Activated CD4-positive, alpha-beta T cell treated with anti-CD3 and anti-CD28 coated beads for 36 hours (primary cell): ENCODE data around the gene SH3BP1. TPM values are rescaled to one million over a fixed set of nuclear protein-coding genes. Genes with fewer than 3 reads are reported as not detected.

Experiments
- ATAC-seq: fragments of 200-7000 bp; cut with Tn5 transposase; one replicate; pipeline ENCODE4 v1.10.0; 2021; ENCODE audit warnings: mild to moderate bottlenecking, moderate library complexity
- CTCF ChIA-PET: fragments of 350-600 bp; sonication (Branson Sonifier 250); formaldehyde crosslinking; loops from one replicate; lab custom pipeline; 2021; ENCODE audit warnings: antibody characterized with exemption; lab: Charles Lee
- POLR2A ChIA-PET: fragments of 350-600 bp; sonication (Branson Sonifier 250); formaldehyde crosslinking; loops from one replicate; lab custom pipeline; 2021; ENCODE audit warnings: antibody characterized with exemption, inconsistent platforms; lab: Charles Lee
- DNase-seq: peaks from one replicate; pipeline ENCODE4 v3.0.0-alpha.2; 2020
- H3K27ac Mint-ChIP-seq: one replicate; pipeline ENCODE4 v1.8.0; 2021; ENCODE audit warnings: mixed read lengths
- H3K27me3 Mint-ChIP-seq: one replicate; pipeline ENCODE4 v1.8.0; 2021; ENCODE audit warnings: mixed read lengths
- H3K36me3 Mint-ChIP-seq: one replicate; pipeline ENCODE4 v1.8.0; 2021; ENCODE audit warnings: low read depth, mixed read lengths
- H3K4me1 Mint-ChIP-seq: one replicate; pipeline ENCODE4 v1.8.0; 2021; ENCODE audit warnings: mixed read lengths
- H3K4me3 Mint-ChIP-seq: one replicate; pipeline ENCODE4 v1.8.0; 2021; ENCODE audit warnings: mild to moderate bottlenecking, moderate library complexity, mixed read lengths
- H3K9me3 Mint-ChIP-seq: one replicate; pipeline ENCODE4 v1.8.0; 2021; ENCODE audit warnings: low read depth, mixed read lengths
- intact Hi-C, 2 experiments: fragments of 100-400 bp; cut with DNase I in 1 of 2; cut with micrococcal nuclease in 1 of 2; formaldehyde crosslinking; loops; one replicate each; pipeline versions ENCODE4 v1.14.2 to v1.15.1; 2022 to 2024; cut with DNase I, micrococcal nuclease
- total RNA-seq, 2 experiments: library from RNA; stranded (reverse); gene quantifications; one replicate each; pipeline ENCODE4 v1.2.3, GENCODE V29; 2021

SH3BP1 gene
- total RNA-seq, 2 experiments from 2014 or later: 86.5 to 98.2 TPM

DNA sequence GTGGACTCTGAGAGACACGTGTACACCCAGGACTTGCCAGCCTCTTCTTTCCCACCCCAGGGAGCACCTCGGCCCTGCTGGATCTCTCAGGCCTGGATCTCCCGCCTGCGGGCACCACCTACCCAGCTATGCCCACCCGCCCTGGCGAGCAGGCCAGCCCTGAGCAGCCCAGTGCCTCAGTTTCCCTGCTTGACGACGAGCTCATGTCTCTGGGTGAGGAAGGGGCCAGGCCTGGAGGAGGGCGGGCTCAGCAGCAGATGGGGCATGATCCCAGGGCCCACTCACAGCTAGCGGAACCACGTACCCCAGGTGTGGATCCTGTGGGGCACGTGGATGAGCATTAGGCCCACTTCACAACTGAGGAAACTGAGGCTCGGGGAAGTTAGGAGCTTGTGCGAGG, 13.7 kb upstream of the SH3BP1 start:
- Mint-ChIP-seq H3K27ac (peak overlapping the region; percentile 72), H3K4me3 (no peak overlapping the region), H3K4me1 (peaks cover 46% of the 10 kb centered on the region), H3K36me3 (peaks cover 22% of the 10 kb centered on the region), H3K27me3 (no peaks in the 10 kb centered on the region), H3K9me3 (no peaks in the 10 kb centered on the region)
- ATAC-seq (no peak), DNase-seq (no peak)
- CTCF ChIA-PET: interaction anchor here (0.6 to 4.7 kb wide), 13 partner anchors 8 to 577 kb away, joined by 3 to 41 read pairs (median 5); no protein-coding TSS in a partner anchor
- POLR2A ChIA-PET: interaction anchor here (0.7 kb wide), 1 partner anchor 18 kb away, joined by 3 read pairs; no protein-coding TSS in a partner anchor
- intact Hi-C loops: no loop called here

DNA sequence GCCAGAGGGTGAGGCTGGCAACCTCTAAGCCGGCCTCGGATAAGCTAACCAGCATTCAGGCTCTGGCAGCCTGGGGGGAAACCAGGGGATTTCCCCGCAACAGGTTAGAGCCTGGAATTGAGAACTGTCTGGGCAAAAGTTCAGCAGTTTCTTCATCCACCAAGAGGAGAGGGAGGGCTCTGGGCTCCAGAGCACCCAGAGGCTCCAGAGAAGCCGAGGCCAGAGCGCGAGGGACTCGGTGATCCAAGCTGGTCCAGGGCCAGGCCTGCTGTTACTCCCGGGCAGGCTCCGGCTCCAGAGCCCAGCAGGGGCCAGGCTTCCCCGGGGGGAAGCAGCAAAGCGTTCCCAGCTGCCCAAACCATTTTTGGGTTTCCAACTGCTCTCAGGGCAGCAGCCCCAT, 13.3 kb upstream of the SH3BP1 start:
- Mint-ChIP-seq H3K36me3 (peaks cover 22% of the 10 kb centered on the region), H3K27me3 (no peaks in the 10 kb centered on the region), H3K27ac (peak overlapping the region; percentile 92), H3K9me3 (no peaks in the 10 kb centered on the region), H3K4me1 (peaks cover 46% of the 10 kb centered on the region), H3K4me3 (no peak overlapping the region)
- ChIA-PET POLR2A (interaction anchor here (1.5 kb wide), 1 partner anchor 11 kb away, joined by 8 read pairs; no protein-coding TSS in a partner anchor), CTCF (interaction anchor here (0.6 to 4.7 kb wide), 8 partner anchors 10 to 102 kb away, joined by 3 to 41 read pairs (median 6); no protein-coding TSS in a partner anchor)
- intact Hi-C loops: no loop called here
- DNase-seq: no peak
- no peak for ATAC-seq

DNA sequence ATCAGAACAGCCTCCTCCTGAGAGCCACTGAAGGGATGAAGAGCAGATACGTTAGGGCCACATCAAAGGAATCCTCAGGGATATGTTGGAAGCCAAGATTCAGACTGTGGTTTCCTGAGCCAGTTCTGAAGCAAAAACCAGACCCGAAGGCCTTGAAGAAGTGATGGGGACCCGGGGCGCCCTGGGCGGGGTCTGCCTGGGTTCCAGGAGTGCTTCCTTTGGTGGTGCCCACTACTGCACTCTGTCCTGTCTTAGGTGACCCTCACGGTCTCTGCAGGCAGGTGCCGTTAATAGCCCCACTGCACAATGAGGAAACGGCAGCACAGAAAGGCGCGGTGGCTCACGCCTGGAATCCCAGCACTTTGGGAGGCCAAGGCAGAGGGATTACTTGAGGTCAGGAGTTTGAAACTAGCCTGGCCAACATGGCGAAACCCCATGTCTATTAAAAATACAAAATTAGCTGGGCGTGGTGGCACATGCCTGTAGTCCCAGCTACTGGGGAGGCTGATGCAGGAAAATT, 12.9 kb upstream of the SH3BP1 start:
- ATAC-seq: no peak
- Mint-ChIP-seq H3K9me3 (no peaks in the 10 kb centered on the region), H3K4me3 (peak overlapping the region; percentile 20), H3K27me3 (no peaks in the 10 kb centered on the region), H3K4me1 (peaks cover 46% of the 10 kb centered on the region), H3K36me3 (peaks cover 18% of the 10 kb centered on the region), H3K27ac (peak overlapping the region; percentile 92)
- intact Hi-C loops: no loop called here
- CTCF ChIA-PET: interaction anchor here (0.6 to 4.7 kb wide), 7 partner anchors 9 to 574 kb away, joined by 3 to 41 read pairs (median 9); no protein-coding TSS in a partner anchor
- DNase-seq: no peak
- POLR2A ChIA-PET: interaction anchor here (0.9 to 1.5 kb wide), 4 partner anchors 11 to 54 kb away, joined by 3 to 8 read pairs (median 6); no protein-coding TSS in a partner anchor

DNA sequence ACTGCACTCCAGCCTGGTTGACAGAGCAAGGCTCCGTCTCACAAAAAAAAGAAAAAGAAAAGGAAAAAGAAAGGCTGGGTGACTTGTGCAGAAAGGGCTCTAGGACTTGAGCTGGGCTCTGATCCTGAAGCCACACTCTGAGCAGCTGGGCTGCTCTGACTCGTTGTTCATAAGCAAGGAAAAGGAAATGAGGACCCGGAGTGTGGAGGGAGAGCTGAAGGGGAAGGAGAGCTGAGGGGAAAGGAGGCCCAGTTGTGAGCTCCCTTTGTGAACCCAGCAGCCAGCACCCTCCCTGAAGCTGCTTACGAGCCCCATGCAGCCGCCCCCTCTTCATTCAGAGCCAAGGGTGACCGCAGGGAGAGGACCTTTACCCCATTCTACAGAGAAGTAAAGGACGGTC, 12.3 kb upstream of the SH3BP1 start:
- Mint-ChIP-seq H3K36me3 (peaks cover 18% of the 10 kb centered on the region), H3K27ac (peak overlapping the region; percentile 92), H3K27me3 (no peaks in the 10 kb centered on the region), H3K9me3 (no peaks in the 10 kb centered on the region), H3K4me1 (peaks cover 46% of the 10 kb centered on the region), H3K4me3 (peak overlapping the region; percentile 20)
- ChIA-PET POLR2A (interaction anchor here (0.7 to 1.5 kb wide), 6 partner anchors 10 to 1220 kb away, joined by 3 to 8 read pairs (median 4); no protein-coding TSS in a partner anchor), CTCF (interaction anchor here (0.6 to 4.7 kb wide), 6 partner anchors 9 to 574 kb away, joined by 3 to 41 read pairs (median 14); partner anchors contain the start of gene GGA1)
- DNase-seq (no peak), ATAC-seq (peak; percentile 26)
- intact Hi-C loops: no loop called here

DNA sequence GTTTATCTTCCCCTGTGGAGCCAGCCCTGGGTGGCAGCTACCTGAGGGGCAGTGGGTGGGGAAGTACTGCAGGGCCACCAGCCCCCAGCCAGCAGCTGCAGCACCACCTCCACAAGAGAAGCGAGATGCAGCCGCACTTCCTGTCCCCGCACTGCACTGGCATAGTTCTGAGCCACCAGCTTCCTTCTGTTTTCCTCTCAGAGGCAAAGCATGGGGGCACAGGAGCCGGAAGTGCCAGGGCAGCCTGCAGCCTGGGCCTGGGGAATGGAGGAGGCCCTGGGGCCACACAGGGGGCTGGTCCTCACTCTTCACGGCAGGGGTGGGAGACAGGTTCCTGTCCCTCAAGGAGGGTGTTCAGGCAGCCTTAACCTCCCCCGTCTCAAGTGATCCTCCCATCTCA, 11.9 kb upstream of the SH3BP1 start:
- ChIA-PET CTCF (interaction anchor here (0.6 to 4.7 kb wide), 6 partner anchors 9 to 236 kb away, joined by 3 to 41 read pairs (median 14); partner anchors contain the start of gene GGA1), POLR2A (interaction anchor here (0.7 to 1.5 kb wide), 6 partner anchors 10 to 1220 kb away, joined by 3 to 8 read pairs (median 4); no protein-coding TSS in a partner anchor)
- H3K36me3 Mint-ChIP-seq: peaks cover 16% of the 10 kb centered on the region
- H3K4me3 Mint-ChIP-seq: peak overlapping the region; percentile 20
- H3K9me3 Mint-ChIP-seq: no peaks in the 10 kb centered on the region
- intact Hi-C loops: no loop called here
- H3K4me1 Mint-ChIP-seq: peaks cover 46% of the 10 kb centered on the region
- DNase-seq (peak; percentile 71), ATAC-seq (peak; percentile 71)
- H3K27me3 Mint-ChIP-seq: no peaks in the 10 kb centered on the region
- peak overlapping the region; percentile 92 for H3K27ac Mint-ChIP-seq

DNA sequence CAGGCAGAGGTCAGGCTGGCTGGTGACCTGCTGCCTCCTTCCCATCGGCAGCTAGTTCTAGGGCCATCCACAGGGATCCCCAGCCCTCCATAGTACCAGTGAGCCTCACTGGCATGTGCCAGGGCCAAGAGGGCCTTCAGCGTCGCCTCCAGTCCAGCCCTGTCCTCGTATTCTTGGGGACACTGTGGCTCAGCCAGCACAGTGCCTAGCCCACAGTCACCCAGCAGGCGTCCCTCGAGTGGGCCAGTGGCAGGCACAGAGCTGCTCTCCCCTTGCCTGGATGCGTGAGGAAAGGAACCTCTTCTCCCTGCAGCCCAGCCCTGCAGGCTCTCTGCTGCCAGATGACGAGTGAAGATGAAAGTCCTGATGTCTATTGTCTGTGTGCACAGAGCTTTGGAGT, 10.6 kb upstream of the SH3BP1 start:
- no peak for ATAC-seq
- H3K27ac Mint-ChIP-seq: peak overlapping the region; percentile 92
- H3K4me3 Mint-ChIP-seq: no peak overlapping the region
- ChIA-PET CTCF (interaction anchor here (1.0 to 4.7 kb wide), 4 partner anchors 7 to 21 kb away, joined by 3 to 41 read pairs (median 20); partner anchors contain the start of gene GGA1), POLR2A (interaction anchor here (1.2 kb wide), 1 partner anchor 16 kb away, joined by 4 read pairs; no protein-coding TSS in a partner anchor)
- no peaks in the 10 kb centered on the region for H3K9me3 Mint-ChIP-seq
- intact Hi-C loops: no loop called here
- H3K36me3 Mint-ChIP-seq: peaks cover 17% of the 10 kb centered on the region
- DNase-seq: no peak
- peaks cover 53% of the 10 kb centered on the region for H3K4me1 Mint-ChIP-seq
- no peaks in the 10 kb centered on the region for H3K27me3 Mint-ChIP-seq

DNA sequence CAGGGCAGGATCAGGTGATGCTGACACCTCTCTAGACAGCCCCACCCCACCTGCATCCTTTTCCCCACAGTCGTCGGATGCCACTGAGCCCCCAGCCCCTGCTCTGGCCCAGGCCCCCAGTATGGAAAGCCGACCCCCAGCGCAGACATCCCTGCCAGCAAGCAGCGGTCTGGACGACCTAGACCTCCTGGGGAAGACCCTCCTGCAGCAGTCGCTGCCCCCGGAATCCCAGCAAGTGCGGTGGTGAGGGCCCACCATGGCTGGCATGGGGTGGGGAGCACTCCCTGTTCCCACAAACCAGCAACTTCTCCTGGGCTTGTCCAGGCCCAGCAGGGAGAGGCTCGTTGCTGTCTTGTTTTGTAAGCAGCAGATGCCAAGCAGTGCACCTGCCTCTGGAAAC, 9.5 kb upstream of the SH3BP1 start:
- intact Hi-C loops: no loop called here
- CTCF ChIA-PET: interaction anchor here (0.7 to 5.5 kb wide), 5 partner anchors 12 to 66 kb away, joined by 3 to 66 read pairs (median 3); partner anchors contain the start of gene PDXP
- H3K9me3 Mint-ChIP-seq: no peaks in the 10 kb centered on the region
- peaks cover 14% of the 10 kb centered on the region for H3K36me3 Mint-ChIP-seq
- no peak overlapping the region for H3K4me3 Mint-ChIP-seq
- POLR2A ChIA-PET: interaction anchor here (1.3 kb wide), 1 partner anchor 28 kb away, joined by 4 read pairs; the partner anchor contains the start of gene PDXP
- H3K4me1 Mint-ChIP-seq: peaks cover 57% of the 10 kb centered on the region
- no peaks in the 10 kb centered on the region for H3K27me3 Mint-ChIP-seq
- ATAC-seq (no peak), DNase-seq (no peak)
- H3K27ac Mint-ChIP-seq: no peak overlapping the region

DNA sequence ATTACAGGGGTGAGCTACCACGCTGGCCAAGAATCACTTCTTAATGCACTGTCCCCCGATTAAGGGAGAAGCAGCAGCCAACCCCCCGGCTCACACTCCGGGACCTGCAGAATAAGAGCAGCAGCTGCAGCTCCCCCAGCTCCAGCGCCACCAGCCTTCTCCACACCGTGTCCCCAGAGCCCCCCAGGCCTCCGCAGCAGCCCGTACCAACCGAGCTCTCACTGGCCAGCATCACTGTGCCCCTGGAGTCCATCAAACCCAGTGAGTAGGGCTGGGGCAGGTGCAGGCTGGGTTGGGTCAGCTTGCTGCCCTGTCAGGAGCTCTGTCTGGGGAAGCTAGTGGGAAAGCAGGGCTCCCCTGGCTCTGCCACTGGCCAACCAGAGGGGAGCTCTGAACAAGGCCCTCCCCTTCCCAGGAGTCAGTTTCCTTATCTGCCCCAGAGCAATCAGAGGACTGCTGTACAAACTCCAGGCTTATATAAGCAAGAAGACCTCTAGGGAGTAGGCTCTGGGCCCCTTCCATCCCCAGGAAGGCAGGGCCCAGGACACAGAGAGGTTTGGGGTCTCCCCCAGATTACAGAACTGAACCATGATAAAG, 8.5 kb upstream of the SH3BP1 start:
- Mint-ChIP-seq H3K9me3 (no peaks in the 10 kb centered on the region), H3K27me3 (no peaks in the 10 kb centered on the region), H3K36me3 (peaks cover 8% of the 10 kb centered on the region), H3K4me3 (no peak overlapping the region), H3K4me1 (peaks cover 54% of the 10 kb centered on the region), H3K27ac (peak overlapping the region; percentile 82)
- CTCF ChIA-PET: interaction anchor here (0.6 to 5.5 kb wide), 6 partner anchors 12 to 598 kb away, joined by 3 to 66 read pairs (median 4); partner anchors contain the start of gene PDXP
- DNase-seq (no peak), ATAC-seq (no peak)
- intact Hi-C loops: no loop called here
- POLR2A ChIA-PET: interaction anchor here (0.6 to 1.3 kb wide), 2 partner anchors 10 to 27 kb away, joined by 3 to 4 read pairs; partner anchors contain the start of gene PDXP

DNA sequence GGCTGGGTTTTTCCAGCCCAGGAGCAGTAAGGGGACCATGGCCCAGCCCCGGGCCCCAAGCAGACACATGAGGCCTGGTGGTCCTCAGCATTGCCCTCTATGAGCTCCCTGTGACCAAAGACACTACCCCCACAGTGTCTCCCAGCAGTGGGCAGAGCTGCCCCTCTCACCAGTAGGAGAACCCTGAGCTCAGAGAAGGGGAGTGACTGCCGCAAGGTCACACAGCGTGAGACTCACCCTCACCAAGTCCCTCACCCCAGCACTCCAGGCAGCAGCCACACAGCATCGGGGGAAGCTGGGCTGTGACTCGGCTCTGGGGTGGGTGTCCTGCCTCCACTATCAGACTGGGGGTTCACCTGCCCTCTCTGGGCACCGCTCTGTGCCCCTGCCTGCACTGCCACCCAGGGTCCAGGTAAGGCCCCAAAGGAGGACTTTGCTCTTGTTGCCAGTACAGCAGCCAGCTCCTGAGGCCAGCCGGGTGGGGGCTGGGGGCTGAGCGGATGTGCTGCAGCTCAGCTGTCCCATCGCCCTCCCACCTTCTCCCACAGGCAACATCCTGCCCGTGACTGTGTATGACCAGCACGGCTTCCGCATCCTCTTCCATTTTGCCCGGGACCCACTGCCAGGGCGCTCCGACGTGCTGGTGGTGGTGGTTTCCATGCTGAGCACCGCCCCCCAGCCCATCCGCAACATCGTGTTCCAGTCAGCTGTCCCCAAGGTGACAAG, 7.9 kb upstream of the SH3BP1 start:
- no peaks in the 10 kb centered on the region for H3K9me3 Mint-ChIP-seq
- intact Hi-C loops: no loop called here
- H3K27me3 Mint-ChIP-seq: no peaks in the 10 kb centered on the region
- CTCF ChIA-PET: interaction anchor here (0.6 to 5.5 kb wide), 7 partner anchors 11 to 597 kb away, joined by 3 to 66 read pairs (median 4); no protein-coding TSS in a partner anchor
- H3K27ac Mint-ChIP-seq: peak overlapping the region; percentile 82
- POLR2A ChIA-PET: interaction anchor here (0.6 to 1.8 kb wide), 4 partner anchors 10 to 43 kb away, joined by 3 to 7 read pairs (median 4); partner anchors contain the start of gene PDXP
- DNase-seq (peak; percentile 35), ATAC-seq (no peak)
- H3K4me1 Mint-ChIP-seq: peaks cover 53% of the 10 kb centered on the region
- H3K4me3 Mint-ChIP-seq: peak overlapping the region; percentile 44
- peaks cover 7% of the 10 kb centered on the region for H3K36me3 Mint-ChIP-seq
